ENCODE results near the gene FBXL7.

The FBXL7 gene

GRCh38 chr5:15501091-15501791 lies 1.3 kb downstream of the FBXL7 start:
- DNase-seq (ENCODE audit: insufficient read length, low spot score) (no peak), FAIRE-seq (no peak)
- no peak for TF ChIP-seq CTCF (IDR thresholded peaks at IDR 0.05; ENCODE audit: insufficient read depth, missing control alignments)

- no peak for DNase-seq (ENCODE audit: insufficient read length, low spot score)
- TF ChIP-seq CTCF (IDR thresholded peaks at IDR 0.05; ENCODE audit: insufficient read depth, missing control alignments): no peak
Observed at GRCh38 chr5:15502208-15502607, 2.2 kb downstream of the FBXL7 start.

GRCh38 chr5:15506146-15506545 lies 6.2 kb downstream of the FBXL7 start:
- DNase-seq (ENCODE audit: insufficient read length, low spot score) (no peak), FAIRE-seq (no peak)
- no peak for TF ChIP-seq CTCF (IDR thresholded peaks at IDR 0.05; ENCODE audit: insufficient read depth, missing control alignments)

More at GRCh38 chr5:15502208-15502607, 2.2 kb downstream of the FBXL7 start:
- FAIRE-seq: no peak

DNA sequence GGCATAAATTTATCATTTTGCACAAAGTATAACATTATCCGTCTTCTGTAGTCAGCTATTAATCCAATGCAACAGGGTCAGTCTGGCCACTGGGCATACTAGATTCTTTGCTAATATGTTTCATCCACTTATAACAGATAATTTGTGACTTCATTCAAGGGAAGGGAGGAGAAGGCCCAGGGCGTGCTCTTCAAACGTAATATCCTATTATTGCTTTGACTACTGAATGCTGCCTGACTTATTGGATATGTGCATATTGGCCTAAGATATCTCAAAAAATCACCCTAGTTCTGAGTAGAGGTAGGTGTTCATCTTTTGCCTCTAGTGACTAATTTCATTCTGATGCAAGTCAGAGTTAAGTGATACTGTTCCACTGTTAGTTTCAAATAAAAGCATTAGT lies 6.9 kb downstream of the FBXL7 start:
- FAIRE-seq: no peak
- TF ChIP-seq CTCF (IDR thresholded peaks at IDR 0.05; ENCODE audit: insufficient read depth, missing control alignments): no peak
- DNase-seq (ENCODE audit: insufficient read length, low spot score): no peak

DNA sequence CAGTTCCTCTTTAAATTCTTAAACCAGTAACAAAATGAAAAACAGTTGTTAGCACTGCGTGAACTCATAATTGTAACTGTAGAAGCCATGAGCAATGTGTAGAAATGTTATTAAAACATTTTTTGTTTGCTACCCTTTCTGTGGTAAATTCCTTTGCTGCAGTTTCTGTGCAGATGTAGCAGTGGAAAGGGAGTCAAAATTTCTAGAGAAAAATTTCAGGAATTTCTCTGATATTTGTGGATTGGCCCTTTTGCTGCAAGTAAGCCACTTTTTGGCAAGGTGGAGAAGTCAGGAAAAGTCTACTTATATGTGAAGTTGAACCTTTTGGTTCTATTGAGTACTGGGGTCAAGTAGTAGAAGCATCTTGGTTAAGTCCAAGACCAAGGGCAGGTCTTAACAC lies 10.1 kb downstream of the FBXL7 start:
- no peak for FAIRE-seq
- no peak for TF ChIP-seq CTCF (IDR thresholded peaks at IDR 0.05; ENCODE audit: insufficient read depth, missing control alignments)
- DNase-seq (ENCODE audit: insufficient read length, low spot score): no peak

DNA sequence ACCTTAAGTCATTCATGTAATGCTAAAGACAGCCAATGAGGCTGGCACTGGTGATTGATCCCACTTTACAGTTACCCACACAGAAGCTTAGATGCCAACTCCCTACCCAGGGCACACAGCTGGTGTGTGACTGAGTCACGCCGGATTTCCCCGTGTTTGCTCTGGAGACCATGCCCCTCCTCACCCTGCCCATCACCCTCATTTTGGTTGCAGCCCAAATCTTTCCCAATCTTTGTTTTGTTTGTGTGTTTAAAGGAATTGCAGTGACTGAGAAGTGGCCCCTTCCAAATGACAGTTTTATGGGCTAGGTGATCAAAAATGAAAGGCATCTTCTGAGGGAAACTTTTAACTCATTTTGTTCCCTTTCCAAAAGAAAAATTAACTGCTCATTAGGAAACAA lies 10.9 kb downstream of the FBXL7 start:
- DNase-seq (ENCODE audit: insufficient read length, low spot score) (no peak), FAIRE-seq (no peak)

More for the DNA sequence above, 10.9 kb downstream of the FBXL7 start:
- TF ChIP-seq CTCF (IDR thresholded peaks at IDR 0.05; ENCODE audit: insufficient read depth, missing control alignments): no peak
